Measurements from ENCODE around the gene DLG4.

DLG4 gene

GRCh38 chr17:7220593-7221277 lies 1.1 kb upstream of the DLG4 start:
- Histone ChIP-seq H3K4me1 (peaks cover 55% of the 10 kb centered on the region), H3K9ac (peak overlapping the region; percentile 90), H3K27ac (peak overlapping the region; percentile 98), H2AFZ (peak overlapping the region; percentile 91), H3K4me2 (ENCODE audit: low read length) (peak overlapping the region; percentile 94), H3K79me2 (peaks cover 9% of the 10 kb centered on the region), H3K36me3 (ENCODE audit: control insufficient read depth, insufficient read depth, low read length) (no peaks in the 10 kb centered on the region), H3K9me3 (ENCODE audit: control insufficient read depth, low read length) (no peaks in the 10 kb centered on the region), H3K4me3 (ENCODE audit: low read depth, low read length) (peak overlapping the region; percentile 95), H3K27me3 (ENCODE audit: control insufficient read depth, insufficient read depth, low read length) (no peaks in the 10 kb centered on the region)
- TF ChIP-seq CTCF (IDR thresholded peaks at IDR 0.05): peak; percentile 63

GRCh38 chr17:7219229-7219811 lies 316 bp downstream of the DLG4 start:
- peak overlapping the region; percentile 94 for H3K4me2 ChIP-seq (ENCODE audit: low read length)
- H3K27ac ChIP-seq: peak overlapping the region; percentile 98
- H3K9me3 ChIP-seq (ENCODE audit: control insufficient read depth, low read length): no peaks in the 10 kb centered on the region
- H3K27me3 ChIP-seq (ENCODE audit: control insufficient read depth, insufficient read depth, low read length): no peaks in the 10 kb centered on the region
- peaks cover 6% of the 10 kb centered on the region for H3K79me2 ChIP-seq
- peaks cover 63% of the 10 kb centered on the region for H3K4me1 ChIP-seq
- H3K4me3 ChIP-seq (ENCODE audit: low read depth, low read length): peak overlapping the region; percentile 95
- H3K36me3 ChIP-seq (ENCODE audit: control insufficient read depth, insufficient read depth, low read length): no peaks in the 10 kb centered on the region
- TF ChIP-seq CTCF (IDR thresholded peaks at IDR 0.05): no peak
- peak overlapping the region; percentile 90 for H3K9ac ChIP-seq
- H2AFZ ChIP-seq: peak overlapping the region; percentile 91

GRCh38 chr17:7218758-7219157 lies 878 bp downstream of the DLG4 start:
- Histone ChIP-seq H2AFZ (peak overlapping the region; percentile 91), H3K4me2 (ENCODE audit: low read length) (no peak overlapping the region), H3K4me3 (ENCODE audit: low read depth, low read length) (no peak overlapping the region), H3K9me3 (ENCODE audit: control insufficient read depth, low read length) (no peaks in the 10 kb centered on the region), H3K79me2 (peaks cover 6% of the 10 kb centered on the region), H3K9ac (no peak overlapping the region), H3K27me3 (ENCODE audit: control insufficient read depth, insufficient read depth, low read length) (no peaks in the 10 kb centered on the region), H3K27ac (peak overlapping the region; percentile 98), H3K4me1 (peaks cover 60% of the 10 kb centered on the region), H3K36me3 (ENCODE audit: control insufficient read depth, insufficient read depth, low read length) (no peaks in the 10 kb centered on the region)
- no peak for TF ChIP-seq CTCF (IDR thresholded peaks at IDR 0.05)

GRCh38 chr17:7218166-7218565 lies 1.5 kb downstream of the DLG4 start:
- H3K4me2 ChIP-seq (ENCODE audit: low read length): peak overlapping the region; percentile 86
- H3K4me3 ChIP-seq (ENCODE audit: low read depth, low read length): peak overlapping the region; percentile 42
- peak overlapping the region; percentile 91 for H2AFZ ChIP-seq
- no peaks in the 10 kb centered on the region for H3K36me3 ChIP-seq (ENCODE audit: control insufficient read depth, insufficient read depth, low read length)
- H3K27ac ChIP-seq: peak overlapping the region; percentile 98
- no peaks in the 10 kb centered on the region for H3K9me3 ChIP-seq (ENCODE audit: control insufficient read depth, low read length)
- H3K79me2 ChIP-seq: peaks cover 9% of the 10 kb centered on the region
- no peak for TF ChIP-seq CTCF (IDR thresholded peaks at IDR 0.05)
- peaks cover 56% of the 10 kb centered on the region for H3K4me1 ChIP-seq
- no peaks in the 10 kb centered on the region for H3K27me3 ChIP-seq (ENCODE audit: control insufficient read depth, insufficient read depth, low read length)
- H3K9ac ChIP-seq: no peak overlapping the region
